Glutamatergic neuron (in vitro differentiated cells): ENCODE results near the gene SMAP2. TPM values are rescaled to one million over a fixed set of nuclear protein-coding genes. Genes with fewer than 3 reads are reported as not detected.

ENCODE experiments used
- total RNA-seq: library from RNA; stranded (reverse); fragmentation: NEBNext Ultra II Directional; extraction: Animal tissue kit (Norgen Biotek cat#: 25700); gene quantifications from one replicate; pipeline ENCODE4 v1.2.1, GENCODE V29; 2021; ENCODE audit not compliant: unreplicated experiment

The SMAP2 gene
- total RNA-seq, 1 donor from 2014 or later = 25.2 TPM

Other genes starting within 250 kb of the SMAP2 start
- gene RLF, start 212.3 kb upstream of the SMAP2 start, total RNA-seq = 15.0 TPM
- not detected for gene TMCO2, start 125.8 kb upstream of the SMAP2 start, total RNA-seq
- gene ZMPSTE24, start 115.5 kb upstream of the SMAP2 start, total RNA-seq = 32.8 TPM
- 3.3 TPM for gene COL9A2, start 56.4 kb upstream of the SMAP2 start, total RNA-seq
- gene ZFP69B, start 76.7 kb downstream of the SMAP2 start, total RNA-seq = 10.7 TPM
- 5.0 TPM for gene ZFP69, start 103.6 kb downstream of the SMAP2 start, total RNA-seq
- gene EXO5, start 135.0 kb downstream of the SMAP2 start, total RNA-seq = 11.9 TPM
- gene ZNF684, start 157.9 kb downstream of the SMAP2 start, total RNA-seq = 3.6 TPM